HEK293 (cell line): ENCODE measurements around the gene STK10.

ENCODE experiments used
- CTCF ChIA-PET: fragments of 350-600 bp; formaldehyde crosslinking; extraction: SDS; loops from one replicate; lab custom pipeline; 2021; ENCODE audit warnings: antibody characterized with exemption; lab: Yijun Ruan, JAX
- POLR2A ChIA-PET: fragments of 300-600 bp; formaldehyde crosslinking; extraction: SDS; loops from one replicate; lab custom pipeline; 2020; ENCODE audit warnings: antibody characterized with exemption, inconsistent platforms; lab: Yijun Ruan, JAX
- H3K27ac ChIP-seq: fragments of 200-500 bp; sonication (Bioruptor generic); 2 replicates; pipeline ENCODE4 v1.5.1; 2014; ENCODE audit warnings: low read depth, low read length, control low read depth, inconsistent platforms; ENCODE audit errors: extremely low read depth
- H3K36me3 ChIP-seq, 2 experiments: fragments of 200-500 bp in 1 of 2; sonication (Bioruptor generic) in 1 of 2; 1 replicate in 1 of 2; 2 replicates in 1 of 2; pipeline ENCODE4 v1.5.1; 2014 to 2017; ENCODE audit warnings: inconsistent platforms in 2 of 2, low read length in 2 of 2; ENCODE audit not compliant: control insufficient read depth in 2 of 2, insufficient read depth in 1 of 2
- H3K4me1 ChIP-seq: fragments of 200-500 bp; sonication (Bioruptor generic); 2 replicates; pipeline ENCODE4 v1.5.1; 2014; ENCODE audit warnings: mild to moderate bottlenecking, low read length, inconsistent platforms; ENCODE audit not compliant: control insufficient read depth, insufficient read depth
- H3K4me3 ChIP-seq: 2 replicates; pipeline ENCODE4 v1.5.1; 2011; ENCODE audit warnings: low read depth, mild to moderate bottlenecking, control low read depth, low read length, moderate library complexity
- H3K9me3 ChIP-seq: fragments of 200-500 bp; sonication (Bioruptor generic); 2 replicates; pipeline ENCODE4 v1.5.1; 2014; ENCODE audit warnings: low read depth, low read length, inconsistent platforms; ENCODE audit not compliant: control insufficient read depth, insufficient read depth
- HOXC10 ChIP-seq: sonication (generic); formaldehyde crosslinking; IDR thresholded peaks from 2 replicates; pipeline ENCODE4 v1.8.1; 2023; ENCODE audit warnings: mild to moderate bottlenecking, missing genetic modification reagents
- MEIS1 ChIP-seq: sonication (generic); formaldehyde crosslinking; IDR thresholded peaks from 2 replicates; pipeline ENCODE4 v1.8.1; 2022; ENCODE audit warnings: missing genetic modification reagents, mild to moderate bottlenecking, borderline replicate concordance
- MZF1 ChIP-seq: fragments of 450-650 bp; formaldehyde crosslinking; IDR thresholded peaks from 2 replicates; pipeline ENCODE4 v1.5.1; 2017; ENCODE audit warnings: missing biosample characterization, missing genetic modification characterization, borderline replicate concordance
- PRDM6 ChIP-seq: fragments of 450-650 bp; formaldehyde crosslinking; IDR thresholded peaks from 2 replicates; pipeline ENCODE4 v1.5.1; 2017; ENCODE audit warnings: missing biosample characterization, missing genetic modification characterization
- ZBTB17 ChIP-seq: fragments of 450-650 bp; formaldehyde crosslinking; IDR thresholded peaks from 2 replicates; pipeline ENCODE4 v1.5.1; 2016; ENCODE audit warnings: missing biosample characterization, missing genetic modification characterization
- ZBTB8A ChIP-seq: fragments of 450-650 bp; formaldehyde crosslinking; IDR thresholded peaks from 2 replicates; pipeline ENCODE4 v1.5.1; 2016; ENCODE audit warnings: missing biosample characterization, missing genetic modification characterization
- ZNF10 ChIP-seq: fragments of 450-650 bp; formaldehyde crosslinking; IDR thresholded peaks from 2 replicates; pipeline ENCODE4 v1.5.1; 2017; ENCODE audit warnings: missing biosample characterization, missing genetic modification characterization
- ZNF133 ChIP-seq: fragments of 450-650 bp; formaldehyde crosslinking; IDR thresholded peaks from 2 replicates; pipeline ENCODE4 v1.5.1; 2016; ENCODE audit warnings: missing biosample characterization, missing genetic modification characterization
- ZNF16 ChIP-seq: fragments of 450-650 bp; formaldehyde crosslinking; IDR thresholded peaks from 2 replicates; pipeline ENCODE4 v1.5.1; 2016; ENCODE audit warnings: low read depth, missing biosample characterization, missing genetic modification characterization
- ZNF202 ChIP-seq: fragments of 450-650 bp; formaldehyde crosslinking; IDR thresholded peaks from 2 replicates; pipeline ENCODE4 v1.5.1; 2016; ENCODE audit warnings: missing biosample characterization, missing genetic modification characterization, borderline replicate concordance
- ZNF23 ChIP-seq: fragments of 450-650 bp; formaldehyde crosslinking; IDR thresholded peaks from 2 replicates; pipeline ENCODE4 v1.5.1; 2016; ENCODE audit warnings: missing biosample characterization, missing genetic modification characterization, borderline replicate concordance
- ZNF398 ChIP-seq: fragments of 450-650 bp; formaldehyde crosslinking; IDR thresholded peaks from 2 replicates; pipeline ENCODE4 v1.5.1; 2017; ENCODE audit warnings: missing biosample characterization, missing genetic modification characterization
- ZNF423 ChIP-seq: fragments of 450-650 bp; formaldehyde crosslinking; IDR thresholded peaks from 2 replicates; pipeline ENCODE4 v1.5.1; 2016; ENCODE audit warnings: missing biosample characterization, missing genetic modification characterization
- ZNF558 ChIP-seq: fragments of 450-650 bp; formaldehyde crosslinking; IDR thresholded peaks from 2 replicates; pipeline ENCODE4 v1.5.1; 2016; ENCODE audit warnings: missing biosample characterization, missing genetic modification characterization
- ZNF561 ChIP-seq: fragments of 450-650 bp; IDR thresholded peaks from 2 replicates; pipeline ENCODE4 v1.5.1; 2018; ENCODE audit warnings: missing biosample characterization, missing genetic modification characterization, borderline replicate concordance
- ZNF600 ChIP-seq: fragments of 450-650 bp; formaldehyde crosslinking; IDR thresholded peaks from 2 replicates; pipeline ENCODE4 v1.5.1; 2016; ENCODE audit warnings: missing biosample characterization, missing genetic modification characterization
- ZNF621 ChIP-seq: fragments of 450-650 bp; formaldehyde crosslinking; IDR thresholded peaks from 2 replicates; pipeline ENCODE4 v1.5.1; 2017; ENCODE audit warnings: missing biosample characterization, missing genetic modification characterization
- ZNF624 ChIP-seq: fragments of 450-650 bp; formaldehyde crosslinking; IDR thresholded peaks from 2 replicates; pipeline ENCODE4 v1.5.1; 2017; ENCODE audit warnings: missing biosample characterization, missing genetic modification characterization
- ZNF654 ChIP-seq: fragments of 450-650 bp; formaldehyde crosslinking; IDR thresholded peaks from 2 replicates; pipeline ENCODE4 v1.5.1; 2016; ENCODE audit warnings: low read depth, missing biosample characterization, missing genetic modification characterization
- ZNF692 ChIP-seq: fragments of 450-650 bp; formaldehyde crosslinking; IDR thresholded peaks from 2 replicates; pipeline ENCODE4 v1.5.1; 2016; ENCODE audit warnings: missing biosample characterization, missing genetic modification characterization
- ZNF837 ChIP-seq: fragments of 450-650 bp; formaldehyde crosslinking; IDR thresholded peaks from 2 replicates; pipeline ENCODE4 v1.5.1; 2016; ENCODE audit warnings: missing biosample characterization, missing genetic modification characterization

Gene STK10

GRCh38 chr5:172234031-172234430, 46.0 kb upstream of the STK10 start:
- Histone ChIP-seq H3K36me3 (peaks cover 22 to 41% of the 10 kb centered on the region in 2 experiments), H3K27ac (no peak overlapping the region), H3K9me3 (no peaks in the 10 kb centered on the region), H3K4me3 (no peak overlapping the region), H3K4me1 (peaks cover 12% of the 10 kb centered on the region)
- CTCF ChIA-PET = no interaction called here
- TF ChIP-seq ZNF558 (tag by site-specific recombination) (no peak), ZNF624 (tag by site-specific recombination) (no peak), ZNF837 (tag by site-specific recombination) (no peak), PRDM6 (tag by site-specific recombination) (no peak), HOXC10 (no peak), ZNF600 (tag by site-specific recombination) (no peak), MZF1 (tag by site-specific recombination) (no peak), ZNF561 (tag by site-specific recombination) (no peak), ZNF692 (tag by site-specific recombination) (no peak), ZBTB8A (tag by site-specific recombination) (no peak), ZNF16 (tag by site-specific recombination) (no peak), ZNF423 (no peak)
- POLR2A ChIA-PET = no interaction called here

GRCh38 chr5:172229904-172230303, 41.9 kb upstream of the STK10 start:
- Histone ChIP-seq H3K4me1 (no peaks in the 10 kb centered on the region), H3K36me3 (peaks cover 22 to 60% of the 10 kb centered on the region in 2 experiments), H3K9me3 (no peaks in the 10 kb centered on the region), H3K27ac (no peak overlapping the region), H3K4me3 (no peak overlapping the region)
- TF ChIP-seq ZNF837 (tag by site-specific recombination) (no peak), ZBTB17 (tag by site-specific recombination) (no peak), ZNF621 (no peak), ZNF202 (no peak), ZNF398 (tag by site-specific recombination) (no peak), ZNF654 (tag by site-specific recombination) (no peak), ZNF10 (tag by site-specific recombination) (no peak), ZNF133 (tag by site-specific recombination) (no peak), ZNF23 (tag by site-specific recombination) (no peak), MEIS1 (CRISPR knock-in tag) (no peak)
- ChIA-PET CTCF (interaction anchor here (0.5 kb wide), 1 partner anchor 15 kb away, joined by 3 read pairs; no protein-coding TSS in a partner anchor), POLR2A (interaction anchor here (0.7 kb wide), 1 partner anchor 678 kb away, joined by 5 read pairs; no protein-coding TSS in a partner anchor)
